ENCODE results near the gene GPR156.

Gene GPR156

DNA sequence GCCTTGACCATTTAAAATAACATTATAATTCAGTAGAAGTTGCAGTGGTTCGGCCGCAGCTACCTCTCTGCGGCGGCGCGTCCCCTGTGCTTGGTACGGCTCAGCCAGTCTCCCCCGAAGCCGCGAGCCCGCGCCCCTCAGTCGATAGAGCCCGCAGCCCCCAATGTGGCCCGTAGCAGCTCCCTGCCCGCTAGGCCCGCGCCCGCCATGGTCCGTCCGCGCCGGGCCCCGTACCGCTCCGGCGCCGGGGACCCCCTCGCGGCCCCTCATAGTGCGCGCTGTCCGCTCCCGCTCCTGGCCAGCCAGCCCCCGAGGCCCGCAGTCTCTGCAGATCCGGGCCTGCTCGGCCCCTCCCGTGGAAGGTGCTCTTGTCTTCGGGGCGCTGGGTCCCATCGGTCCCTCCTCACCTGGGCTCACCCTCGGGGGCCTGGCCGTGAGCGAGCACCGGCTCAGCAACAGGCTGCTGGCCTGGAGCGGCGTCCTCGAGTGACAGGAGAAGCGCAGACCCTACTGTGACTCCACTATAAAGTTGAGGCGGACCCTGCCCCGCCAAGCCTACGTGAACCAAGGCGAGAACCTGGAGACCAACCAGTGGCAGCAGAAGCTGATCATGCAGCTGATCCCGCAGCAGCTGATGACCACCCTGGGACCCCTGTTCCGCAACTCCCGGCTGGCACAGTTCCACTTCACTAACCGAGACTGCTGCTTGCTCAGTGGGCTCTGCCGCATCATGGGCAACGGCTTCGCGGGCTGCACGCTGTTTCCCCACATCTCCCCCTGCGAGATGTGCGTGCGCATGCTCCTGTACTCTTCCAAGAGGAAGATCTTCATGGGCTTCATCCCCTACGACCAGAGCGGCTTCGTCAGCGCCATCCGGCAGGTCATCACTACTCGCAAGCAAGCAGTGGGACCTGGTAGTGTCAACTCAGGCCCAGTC is 21.8 kb upstream of the GPR156 start:
- Histone ChIP-seq H3K27me3 (ENCODE audit: insufficient read depth, poor library complexity, severe bottlenecking) (no peaks in the 10 kb centered on the region), H3K4me3 (replicated peaks; ENCODE audit: insufficient read depth, low read length) (no peak overlapping the region), H3K27ac (replicated peaks) (no peak overlapping the region)
- TF ChIP-seq GABPA (IDR thresholded peaks at IDR 0.05; ENCODE audit: low read depth): no peak
- no peak for DNase-seq (ENCODE audit: low read depth in 1 of 2, low spot score in 1 of 2)

DNA sequence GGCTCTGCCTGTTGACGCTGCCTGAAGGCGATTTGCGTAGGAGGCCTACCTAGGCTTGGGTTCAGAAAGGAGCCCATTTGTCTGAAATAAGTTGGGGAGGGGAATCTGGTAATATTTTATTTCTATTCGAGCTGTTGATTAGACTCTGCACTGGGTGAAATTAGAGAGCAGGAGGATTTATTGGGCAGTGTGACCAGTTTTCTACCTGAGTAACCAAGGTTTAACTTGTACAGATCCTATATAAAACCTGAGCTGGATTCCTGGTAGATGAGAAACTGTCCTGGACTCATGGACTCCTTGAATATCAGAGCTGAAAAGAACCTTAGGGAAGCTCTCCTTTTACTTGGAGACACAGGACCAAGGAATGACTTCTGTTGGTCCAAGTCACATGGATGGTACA is 19.6 kb upstream of the GPR156 start:
- Histone ChIP-seq H3K27ac (replicated peaks) (no peak overlapping the region), H3K4me3 (replicated peaks; ENCODE audit: insufficient read depth, low read length) (no peak overlapping the region), H3K27me3 (ENCODE audit: insufficient read depth, poor library complexity, severe bottlenecking) (no peaks in the 10 kb centered on the region)
- DNase-seq (ENCODE audit: low read depth in 1 of 2, low spot score in 1 of 2): no peak
- TF ChIP-seq, protein P1, sequence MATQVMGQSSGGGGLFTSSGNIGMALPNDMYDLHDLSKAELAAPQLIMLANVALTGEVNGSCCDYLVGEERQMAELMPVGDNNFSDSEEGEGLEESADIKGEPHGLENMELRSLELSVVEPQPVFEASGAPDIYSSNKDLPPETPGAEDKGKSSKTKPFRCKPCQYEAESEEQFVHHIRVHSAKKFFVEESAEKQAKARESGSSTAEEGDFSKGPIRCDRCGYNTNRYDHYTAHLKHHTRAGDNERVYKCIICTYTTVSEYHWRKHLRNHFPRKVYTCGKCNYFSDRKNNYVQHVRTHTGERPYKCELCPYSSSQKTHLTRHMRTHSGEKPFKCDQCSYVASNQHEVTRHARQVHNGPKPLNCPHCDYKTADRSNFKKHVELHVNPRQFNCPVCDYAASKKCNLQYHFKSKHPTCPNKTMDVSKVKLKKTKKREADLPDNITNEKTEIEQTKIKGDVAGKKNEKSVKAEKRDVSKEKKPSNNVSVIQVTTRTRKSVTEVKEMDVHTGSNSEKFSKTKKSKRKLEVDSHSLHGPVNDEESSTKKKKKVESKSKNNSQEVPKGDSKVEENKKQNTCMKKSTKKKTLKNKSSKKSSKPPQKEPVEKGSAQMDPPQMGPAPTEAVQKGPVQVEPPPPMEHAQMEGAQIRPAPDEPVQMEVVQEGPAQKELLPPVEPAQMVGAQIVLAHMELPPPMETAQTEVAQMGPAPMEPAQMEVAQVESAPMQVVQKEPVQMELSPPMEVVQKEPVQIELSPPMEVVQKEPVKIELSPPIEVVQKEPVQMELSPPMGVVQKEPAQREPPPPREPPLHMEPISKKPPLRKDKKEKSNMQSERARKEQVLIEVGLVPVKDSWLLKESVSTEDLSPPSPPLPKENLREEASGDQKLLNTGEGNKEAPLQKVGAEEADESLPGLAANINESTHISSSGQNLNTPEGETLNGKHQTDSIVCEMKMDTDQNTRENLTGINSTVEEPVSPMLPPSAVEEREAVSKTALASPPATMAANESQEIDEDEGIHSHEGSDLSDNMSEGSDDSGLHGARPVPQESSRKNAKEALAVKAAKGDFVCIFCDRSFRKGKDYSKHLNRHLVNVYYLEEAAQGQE (IDR thresholded peaks at IDR 0.05; ENCODE audit: insufficient replicate concordance, low read depth): no peak
- TF ChIP-seq SPI1 (IDR thresholded peaks at IDR 0.05; ENCODE audit: borderline replicate concordance, low read depth): no peak

DNA sequence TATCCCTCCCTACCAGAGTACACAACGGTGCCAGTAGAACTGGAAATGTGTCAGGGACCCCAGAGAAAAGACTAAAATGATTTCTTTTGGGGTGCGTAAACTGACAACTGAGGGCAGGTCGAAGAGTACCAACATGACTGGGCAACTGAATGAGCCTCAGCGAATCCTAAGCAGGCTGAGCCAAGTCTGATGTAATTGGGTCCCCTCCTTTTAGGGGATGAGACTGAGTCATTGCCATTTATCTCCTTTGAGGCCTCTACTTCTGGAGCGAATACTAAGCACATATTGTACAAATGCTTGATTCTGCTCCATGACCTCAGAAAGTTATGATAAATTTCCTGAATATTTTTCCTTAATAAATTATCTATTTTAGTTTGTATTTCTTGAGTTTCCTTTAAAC is 17.3 kb upstream of the GPR156 start:
- no peak for DNase-seq (ENCODE audit: low read depth in 1 of 2, low spot score in 1 of 2)
- H3K27me3 ChIP-seq (ENCODE audit: insufficient read depth, poor library complexity, severe bottlenecking): no peaks in the 10 kb centered on the region
- no peak overlapping the region for H3K27ac ChIP-seq (replicated peaks)
- H3K4me3 ChIP-seq (replicated peaks; ENCODE audit: insufficient read depth, low read length): no peak overlapping the region
- TF ChIP-seq GABPA (IDR thresholded peaks at IDR 0.05; ENCODE audit: low read depth): no peak
- TF ChIP-seq POLR2AphosphoS5 (IDR thresholded peaks at IDR 0.05; ENCODE audit: low read depth): no peak
- TF ChIP-seq, protein P1 (IDR thresholded peaks at IDR 0.05; ENCODE audit: insufficient replicate concordance, low read depth): no peak
- TF ChIP-seq, protein P2, sequence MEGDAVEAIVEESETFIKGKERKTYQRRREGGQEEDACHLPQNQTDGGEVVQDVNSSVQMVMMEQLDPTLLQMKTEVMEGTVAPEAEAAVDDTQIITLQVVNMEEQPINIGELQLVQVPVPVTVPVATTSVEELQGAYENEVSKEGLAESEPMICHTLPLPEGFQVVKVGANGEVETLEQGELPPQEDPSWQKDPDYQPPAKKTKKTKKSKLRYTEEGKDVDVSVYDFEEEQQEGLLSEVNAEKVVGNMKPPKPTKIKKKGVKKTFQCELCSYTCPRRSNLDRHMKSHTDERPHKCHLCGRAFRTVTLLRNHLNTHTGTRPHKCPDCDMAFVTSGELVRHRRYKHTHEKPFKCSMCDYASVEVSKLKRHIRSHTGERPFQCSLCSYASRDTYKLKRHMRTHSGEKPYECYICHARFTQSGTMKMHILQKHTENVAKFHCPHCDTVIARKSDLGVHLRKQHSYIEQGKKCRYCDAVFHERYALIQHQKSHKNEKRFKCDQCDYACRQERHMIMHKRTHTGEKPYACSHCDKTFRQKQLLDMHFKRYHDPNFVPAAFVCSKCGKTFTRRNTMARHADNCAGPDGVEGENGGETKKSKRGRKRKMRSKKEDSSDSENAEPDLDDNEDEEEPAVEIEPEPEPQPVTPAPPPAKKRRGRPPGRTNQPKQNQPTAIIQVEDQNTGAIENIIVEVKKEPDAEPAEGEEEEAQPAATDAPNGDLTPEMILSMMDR (IDR thresholded peaks at IDR 0.05; ENCODE audit: insufficient read depth, low read length): no peak
- TF ChIP-seq SPI1 (IDR thresholded peaks at IDR 0.05; ENCODE audit: borderline replicate concordance, low read depth): no peak

DNA sequence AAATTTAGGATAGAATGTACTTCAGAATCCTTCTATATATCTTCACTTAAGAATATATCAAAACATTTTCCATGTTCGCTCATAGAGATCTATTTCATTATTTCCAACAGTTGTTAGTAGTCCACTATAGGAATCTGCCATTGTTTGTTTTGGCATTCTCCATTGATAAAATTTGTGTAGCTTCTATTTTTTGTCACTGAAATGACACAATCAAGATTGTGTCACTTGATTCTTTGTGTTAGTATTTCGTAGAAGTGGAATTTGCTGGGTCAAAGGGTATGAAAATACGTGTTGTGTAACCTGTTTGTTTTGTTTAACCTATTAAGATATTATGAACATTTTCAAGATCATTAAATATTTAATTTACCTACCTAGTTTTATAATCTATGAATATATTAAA is 15.9 kb upstream of the GPR156 start:
- no peaks in the 10 kb centered on the region for H3K27me3 ChIP-seq (ENCODE audit: insufficient read depth, poor library complexity, severe bottlenecking)
- TF ChIP-seq GABPA (IDR thresholded peaks at IDR 0.05; ENCODE audit: low read depth) (no peak), POLR2AphosphoS5 (IDR thresholded peaks at IDR 0.05; ENCODE audit: low read depth) (no peak), SPI1 (IDR thresholded peaks at IDR 0.05; ENCODE audit: borderline replicate concordance, low read depth) (no peak)
- TF ChIP-seq, protein P2 (IDR thresholded peaks at IDR 0.05; ENCODE audit: insufficient read depth, low read length): no peak
- TF ChIP-seq, protein P1 (IDR thresholded peaks at IDR 0.05; ENCODE audit: insufficient replicate concordance, low read depth): no peak
- no peak overlapping the region for H3K4me3 ChIP-seq (replicated peaks; ENCODE audit: insufficient read depth, low read length)
- H3K27ac ChIP-seq (replicated peaks): no peak overlapping the region
- DNase-seq (ENCODE audit: low read depth in 1 of 2, low spot score in 1 of 2): no peak
